H1 (cell line): Measurements from ENCODE around the gene SMG9. TPM values are rescaled to one million over a fixed set of nuclear protein-coding genes. Genes with fewer than 3 reads are reported as not detected.

Experiments used
- CTCF ChIA-PET: fragments of 300-600 bp; sonication (Branson Sonifier 250); formaldehyde crosslinking; loops from one replicate; lab custom pipeline; 2021; ENCODE audit not compliant: partially characterized antibody; lab: Charles Lee
- POLR2A ChIA-PET: fragments of 300-600 bp; sonication (Branson Sonifier 250); formaldehyde crosslinking; loops from one replicate; lab custom pipeline; 2021; ENCODE audit warnings: inconsistent platforms; ENCODE audit not compliant: partially characterized antibody; lab: Charles Lee
- DNase-seq, 2 experiments: peaks; one replicate each; pipeline versions ENCODE4 v3.0.0 to v3.0.0-alpha.2; 2010 to 2022; ENCODE audit warnings: low spot score in 2 of 2, low read depth in 1 of 2, mixed read lengths in 1 of 2
- FAIRE-seq: peaks from 2 replicates; lab custom pipeline; 2011; peaks lifted over from hg19 to GRCh38; lab: Jason Lieb, UNC
- H2AFZ ChIP-seq: 2 replicates; pipeline ENCODE4 v1.8.1; 2012; ENCODE audit warnings: low read length, inconsistent platforms
- H2AK5ac ChIP-seq: 2 replicates; pipeline ENCODE4 v1.6.1; 2013; ENCODE audit warnings: low read depth, low read length
- H2BK120ac ChIP-seq: replicated peaks from 2 replicates; pipeline ENCODE3; 2013; ENCODE audit warnings: low read depth, low read length, inconsistent platforms
- H2BK12ac ChIP-seq: 2 replicates; pipeline ENCODE4 v1.6.1; 2013; ENCODE audit warnings: low read depth, low read length
- H2BK15ac ChIP-seq: 2 replicates; pipeline ENCODE4 v1.6.1; 2013; ENCODE audit warnings: low read length
- H2BK20ac ChIP-seq: 2 replicates; pipeline ENCODE4 v1.6.1; 2013; ENCODE audit warnings: low read length
- H2BK5ac ChIP-seq: 2 replicates; pipeline ENCODE4 v1.6.1; 2013; ENCODE audit warnings: low read depth, low read length
- H3K14ac ChIP-seq: 2 replicates; pipeline ENCODE4 v1.6.1; 2013; ENCODE audit warnings: inconsistent platforms; ENCODE audit not compliant: insufficient read length
- H3K18ac ChIP-seq: 2 replicates; pipeline ENCODE4 v1.6.1; 2013; ENCODE audit warnings: low read length; ENCODE audit errors: extremely low read depth
- H3K23ac ChIP-seq: 2 replicates; pipeline ENCODE4 v1.6.1; 2013; ENCODE audit warnings: inconsistent platforms; ENCODE audit not compliant: insufficient read length
- H3K23me2 ChIP-seq: 2 replicates; pipeline ENCODE4 v1.6.1; 2013; ENCODE audit warnings: low read depth, low read length
- H3K27ac ChIP-seq: 2 replicates; pipeline ENCODE4 v1.6.1; 2011; ENCODE audit warnings: low read depth, low read length, inconsistent platforms
- H3K27me3 ChIP-seq, 4 experiments: replicated peaks in 1 of 4; 1 replicate in 1 of 4; 2 replicates in 3 of 4; pipeline versions ENCODE4 v1.6.1 to v1.8.1; 2011 to 2013; ENCODE audit warnings: low read length in 3 of 4, mild to moderate bottlenecking in 3 of 4, inconsistent platforms in 2 of 4, mixed read lengths in 2 of 4, moderate library complexity in 1 of 4; ENCODE audit not compliant: control insufficient read depth in 3 of 4, insufficient read depth in 3 of 4; ENCODE audit errors: extremely low read depth in 1 of 4
- H3K36me3 ChIP-seq, 4 experiments: 2 replicates each; pipeline versions ENCODE4 v1.6.1 to v1.8.1; 2011 to 2013; ENCODE audit warnings: mild to moderate bottlenecking in 4 of 4, low read length in 3 of 4, moderate library complexity in 2 of 4, control low read depth in 1 of 4, inconsistent platforms in 1 of 4; ENCODE audit not compliant: insufficient read depth in 4 of 4, control insufficient read depth in 2 of 4
- H3K4ac ChIP-seq: replicated peaks from 2 replicates; pipeline ENCODE3; 2013; ENCODE audit warnings: low read length, low read depth, mixed read lengths, inconsistent platforms; ENCODE audit not compliant: insufficient read length
- H3K4me1 ChIP-seq, 4 experiments: replicated peaks in 1 of 4; 1 replicate in 1 of 4; 2 replicates in 3 of 4; pipeline versions ENCODE4 v1.6.1 to v1.8.1; 2011 to 2013; ENCODE audit warnings: low read length in 3 of 4, inconsistent platforms in 2 of 4, mixed read lengths in 1 of 4; ENCODE audit not compliant: insufficient read depth in 4 of 4, control insufficient read depth in 3 of 4
- H3K4me2 ChIP-seq, 2 experiments: 2 replicates each; pipeline versions ENCODE4 v1.6.1 to v1.8.1; 2011 to 2013; ENCODE audit warnings: low read depth in 2 of 2, low read length in 2 of 2, control low read depth in 1 of 2, inconsistent platforms in 1 of 2, mild to moderate bottlenecking in 1 of 2; ENCODE audit not compliant: insufficient read depth in 1 of 2
- H3K4me3 ChIP-seq, 4 experiments: fragments of 200-600, 300-600 bp in 1 of 4; sonication (generic), shearing (Covaris generic), sonication (Bioruptor Twin) in 1 of 4; 2 replicates each; pipeline versions ENCODE4 v1.5.1 to v1.8.1; 2011 to 2016; ENCODE audit warnings: low read length in 4 of 4, low read depth in 3 of 4, control low read depth in 2 of 4, inconsistent platforms in 2 of 4, mild to moderate bottlenecking in 2 of 4, mixed read lengths in 1 of 4, moderate library complexity in 1 of 4; ENCODE audit not compliant: insufficient read depth in 2 of 4; ENCODE audit errors: extremely low read depth in 1 of 4
- H3K56ac ChIP-seq: replicated peaks from 2 replicates; pipeline ENCODE3; 2013; ENCODE audit warnings: low read depth, mild to moderate bottlenecking, mixed read lengths, low read length, inconsistent platforms; ENCODE audit not compliant: insufficient read length
- H3K79me1 ChIP-seq: 2 replicates; pipeline ENCODE4 v1.6.1; 2013; ENCODE audit warnings: low read depth, low read length, control low read depth
- H3K79me2 ChIP-seq, 2 experiments: 2 replicates each; pipeline versions ENCODE4 v1.6.1 to v1.8.1; 2012 to 2013; ENCODE audit warnings: low read length in 2 of 2, mild to moderate bottlenecking in 2 of 2, inconsistent platforms in 1 of 2; ENCODE audit not compliant: insufficient read depth in 2 of 2, control insufficient read depth in 1 of 2
- H3K9ac ChIP-seq, 4 experiments: replicated peaks in 1 of 4; 1 replicate in 1 of 4; 2 replicates in 3 of 4; pipeline versions ENCODE4 v1.6.1 to v1.8.1; 2011 to 2013; ENCODE audit warnings: low read depth in 3 of 4, low read length in 3 of 4, control low read depth in 2 of 4, mild to moderate bottlenecking in 2 of 4, moderate library complexity in 2 of 4, inconsistent platforms in 1 of 4; ENCODE audit errors: extremely low read depth in 1 of 4
- H3K9me3 ChIP-seq, 2 experiments: 2 replicates each; pipeline versions ENCODE4 v1.6.1 to v1.8.1; 2012 to 2013; ENCODE audit warnings: mild to moderate bottlenecking in 2 of 2, moderate library complexity in 2 of 2, control low read depth in 1 of 2, inconsistent platforms in 1 of 2, low read depth in 1 of 2, low read length in 1 of 2, mixed read lengths in 1 of 2; ENCODE audit not compliant: insufficient read depth in 2 of 2
- H4K20me1 ChIP-seq, 2 experiments: replicated peaks in 1 of 2; 2 replicates each; pipeline versions ENCODE3 to v1.8.1; 2011 to 2013; ENCODE audit warnings: inconsistent platforms in 2 of 2, low read length in 2 of 2, mild to moderate bottlenecking in 1 of 2; ENCODE audit not compliant: insufficient read depth in 2 of 2, control insufficient read depth in 1 of 2
- H4K5ac ChIP-seq: 2 replicates; pipeline ENCODE4 v1.6.1; 2013; ENCODE audit warnings: low read length, low read depth, mixed read lengths, inconsistent platforms; ENCODE audit not compliant: insufficient read length
- H4K8ac ChIP-seq: 2 replicates; pipeline ENCODE4 v1.8.0; 2013; ENCODE audit warnings: mild to moderate bottlenecking, moderate library complexity, low read length, inconsistent platforms; ENCODE audit not compliant: insufficient read depth; ENCODE audit errors: extremely low read depth
- H4K91ac ChIP-seq: replicated peaks from 2 replicates; pipeline ENCODE3; 2013; ENCODE audit warnings: low read length, mixed read lengths, inconsistent platforms; ENCODE audit not compliant: insufficient read length
- KDM1A ChIP-seq: fragments of 200-600, 300-600 bp; sonication (generic); IDR thresholded peaks from 2 replicates; pipeline ENCODE4 v1.7.1; 2016; ENCODE audit warnings: mild to moderate bottlenecking, low read length, borderline replicate concordance
- ZNF274 ChIP-seq: IDR thresholded peaks from 2 replicates; pipeline ENCODE4 v1.7.0; 2012; ENCODE audit warnings: low read length, borderline replicate concordance; ENCODE audit errors: extremely low read depth
- WGBS, 2 experiments: shearing (Covaris generic) in 1 of 2; methylation state at CpG; one replicate each; pipeline versions ENCODE4 v1.1.6 to v1.1.7; 2013 to 2015; ENCODE audit warnings: low lambda C conversion rate in 2 of 2, mixed read lengths in 2 of 2, inconsistent platforms in 1 of 2, low coverage in 1 of 2, missing lambda C conversion rate in 1 of 2; ENCODE audit not compliant: insufficient replicate concordance in 2 of 2, insufficient coverage in 1 of 2, insufficient read length in 1 of 2; ENCODE audit errors: extremely low coverage in 1 of 2, missing lambda C conversion rate in 1 of 2; 5-methylcytosine and 5-hydroxymethylcytosine counted together
- polyA plus RNA-seq, 7 experiments: library from polyadenylated mRNA; depleted of rRNA in 3 of 7; stranded (reverse) in 5 of 7; unstranded in 2 of 7; fragments of >200 nt in 5 of 7; fragments of 200-250 nt in 2 of 7; gene quantifications; 1 replicate in 5 of 7; 2 replicates in 1 of 7; 4 replicates in 1 of 7; pipeline versions ENCODE4 v1.2.1 to v1.2.3, GENCODE V29; 2011 to 2013; ENCODE audit warnings: missing spikeins in 2 of 7, mixed read lengths in 2 of 7
- total RNA-seq: library from RNA; stranded (reverse); fragmentation: NEBNext Ultra II Directional; extraction: Animal tissue kit (Norgen Biotek cat#: 25700); gene quantifications from 2 replicates; pipeline ENCODE4 v1.2.1, GENCODE V29; 2021

The SMG9 gene
- total and polyA plus RNA-seq, 2 of the 8 experiments (the other 6 are each of a cell fraction or from before 2014, with no cell fraction given), result 20.4 to 28.7 TPM

DNA sequence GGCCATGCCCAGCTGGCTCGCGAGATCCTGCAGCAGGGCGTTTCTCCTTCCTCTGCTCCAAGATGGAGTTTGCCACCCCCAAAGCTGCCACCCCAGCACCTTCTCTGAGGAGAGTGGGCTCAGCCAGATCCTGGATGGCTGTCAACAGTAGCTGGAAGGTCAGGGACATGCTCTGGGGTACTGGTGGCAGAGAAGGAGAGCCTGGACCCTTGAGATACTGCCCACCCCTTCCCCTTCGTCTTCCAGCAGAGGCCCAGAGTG is 27.2 kb downstream of the SMG9 start:
- CTCF ChIA-PET, result no interaction called here
- Histone ChIP-seq H2BK15ac (no peak overlapping the region), H3K14ac (no peak overlapping the region), H2AFZ (no peak overlapping the region), H2AK5ac (no peak overlapping the region), H3K9me3 (no peaks in the 10 kb centered on the region), H3K4ac (no peak overlapping the region), H4K8ac (no peak overlapping the region), H3K27ac (no peak overlapping the region), H4K20me1 (peaks cover 0 to 6% of the 10 kb centered on the region in 2 experiments), H4K91ac (no peak overlapping the region), H3K79me2 (no peaks in the 10 kb centered on the region), H3K23me2 (no peaks in the 10 kb centered on the region), H3K27me3 (no peaks in the 10 kb centered on the region), H3K18ac (no peak overlapping the region), H3K23ac (no peak overlapping the region), H3K9ac (no peak overlapping the region), H2BK5ac (no peak overlapping the region), H2BK120ac (no peak overlapping the region), H3K4me3 (no peak overlapping the region), H2BK12ac (no peak overlapping the region), H3K56ac (no peak overlapping the region), H4K5ac (no peak overlapping the region), H3K36me3 (peaks cover 6 to 15% (median 8%) of the 10 kb centered on the region in 4 experiments; a peak in 6 of 8 replicates), H2BK20ac (no peak overlapping the region), H3K79me1 (no peaks in the 10 kb centered on the region), H3K4me2 (no peak overlapping the region), H3K4me1 (no peaks in the 10 kb centered on the region)
- POLR2A ChIA-PET, result interaction anchor here (1.2 kb wide), 1 partner anchor 11 kb away, joined by 3 read pairs; the partner anchor contains the start of gene IRGC
- 88% methylated on average over 4 of the region's 4 CpGs; no CpG with 5 or more reads in 1 of the 2 experiments for WGBS, 2 experiments
- DNase-seq (no peak), FAIRE-seq (no peak)
- no peak for TF ChIP-seq ZNF274
- TF ChIP-seq KDM1A, result no peak
